DMS153 treated with DMSO at 0.1 percent for 48 hours (cell line): ENCODE measurements around the gene NPEPPS.
A peak's percentile ranks its signal among the peaks of the same experiment; 100 is the strongest.
"Not testable (repeated sequence)": the region's sequence is repeated elsewhere in the genome, so short reads cannot be mapped to it uniquely, and the experiment has no call there.

Source experiments
- DNase-seq: peaks from one replicate; lab custom pipeline; 2025; ENCODE audit not compliant: unreplicated experiment; lab: John Stamatoyannopoulos, UW

Gene NPEPPS

DNA sequence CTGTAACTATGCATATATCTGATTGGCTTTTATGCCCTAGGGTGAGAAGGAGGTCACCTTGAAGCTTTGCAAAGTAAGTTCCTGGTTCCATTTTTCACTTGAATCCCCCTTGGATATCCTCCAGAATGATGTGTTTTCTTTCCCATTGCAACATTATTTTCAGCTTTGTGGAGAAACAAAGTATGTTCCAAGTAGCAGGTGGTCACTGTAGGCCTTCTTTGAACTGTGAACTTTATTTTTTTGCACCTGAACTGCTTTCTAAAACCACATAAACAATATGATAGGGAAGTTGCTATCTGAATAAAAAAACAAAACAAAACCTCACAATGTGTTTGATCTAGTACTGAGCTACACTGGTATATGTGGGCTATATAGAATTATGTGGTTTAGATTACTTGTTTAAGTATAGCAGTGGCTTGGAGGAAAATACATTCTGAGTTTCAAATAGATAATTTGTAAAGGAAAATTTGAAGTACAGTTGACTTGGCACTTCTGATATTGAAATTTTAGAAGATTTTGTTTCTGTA lies 29.7 kb downstream of the NPEPPS start:
- DNase-seq: not testable (repeated sequence)

DNA sequence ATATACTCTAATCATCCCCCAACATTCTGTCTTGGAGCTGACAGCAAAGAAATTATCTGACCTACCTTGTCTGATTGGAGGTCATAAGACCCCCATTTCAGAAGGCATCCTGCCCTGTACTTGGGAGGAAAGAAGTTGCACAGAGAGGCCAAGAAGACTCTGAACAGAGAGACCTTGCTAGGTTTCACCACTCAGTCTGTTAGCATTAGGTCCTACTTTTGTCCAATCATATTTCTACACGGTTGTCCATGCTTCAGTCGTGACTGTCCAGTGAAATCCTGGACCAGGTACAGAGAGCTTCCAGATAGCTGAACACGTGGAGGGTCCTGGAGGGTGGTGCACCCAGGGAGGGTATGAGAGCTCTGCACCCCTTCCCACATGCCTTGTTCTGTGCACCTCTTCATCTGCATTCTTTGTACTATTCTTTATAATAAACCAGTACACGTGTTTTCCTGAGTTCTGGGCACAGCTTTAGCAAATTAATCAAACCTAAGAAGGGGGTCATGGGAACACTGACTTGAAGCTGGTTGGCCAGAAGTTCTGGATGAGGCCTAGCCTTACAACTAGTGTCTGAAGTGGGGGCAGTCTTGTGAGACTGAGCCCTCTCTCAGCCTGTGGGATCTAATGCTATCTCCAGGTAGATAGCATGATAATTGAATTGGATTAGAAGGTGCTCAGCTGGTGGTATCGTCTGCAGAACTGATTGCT lies 30.9 kb downstream of the NPEPPS start:
- DNase-seq: not testable (repeated sequence)

DNA sequence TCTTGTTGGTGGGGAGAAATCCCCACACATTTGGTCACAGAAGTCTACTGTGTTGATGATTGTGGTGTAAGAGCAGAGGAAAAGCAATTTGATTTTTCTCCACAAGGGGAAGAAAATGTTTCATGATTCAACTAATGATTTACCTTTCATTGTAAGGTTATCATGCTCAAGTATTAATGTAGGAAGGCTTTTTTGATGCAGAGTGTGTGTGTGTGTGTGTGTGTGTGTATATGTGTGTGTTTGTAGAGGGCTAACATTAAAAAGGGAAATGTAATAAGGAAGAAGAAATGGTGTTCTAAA lies 31.4 kb downstream of the NPEPPS start:
- DNase-seq: not testable (repeated sequence)

DNA sequence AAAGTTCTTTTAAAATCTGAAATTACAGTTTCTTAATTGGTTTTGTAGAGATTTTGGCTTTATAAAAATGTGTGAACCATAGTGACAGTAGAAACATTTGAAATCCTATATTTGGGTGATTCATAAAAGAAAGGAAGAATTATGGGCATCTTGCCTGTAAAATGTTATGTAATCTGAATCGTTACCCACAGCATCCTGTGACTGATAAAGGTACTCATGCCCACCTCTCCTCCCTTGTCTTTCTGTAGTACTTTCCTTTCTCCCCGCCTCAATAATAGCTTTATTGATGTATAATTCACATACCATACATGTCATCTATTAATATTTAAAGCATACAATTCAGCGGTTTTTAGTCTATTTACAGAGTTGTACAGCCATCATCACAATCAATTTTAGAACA lies 36.4 kb downstream of the NPEPPS start:
- DNase-seq: not testable (repeated sequence)

DNA sequence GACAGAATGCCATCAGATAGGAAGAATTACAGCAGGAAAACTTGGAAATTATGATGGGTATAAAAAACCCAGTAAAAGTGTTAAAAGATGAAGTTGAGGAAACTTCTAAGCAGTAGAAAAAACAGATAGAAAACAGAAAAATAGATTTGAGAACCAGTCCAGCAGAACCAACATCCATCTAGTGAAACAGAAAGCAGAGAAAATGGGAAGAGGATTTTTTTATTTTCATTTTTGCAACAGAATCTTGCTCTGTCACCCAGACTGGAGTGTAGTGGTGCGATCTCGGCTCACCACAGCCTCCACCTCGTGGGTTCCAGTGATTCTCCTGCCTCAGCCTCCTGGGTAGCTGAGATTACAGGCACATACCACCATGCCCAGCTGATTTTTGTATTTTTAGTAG lies 41.7 kb downstream of the NPEPPS start:
- DNase-seq: not testable (repeated sequence)

DNA sequence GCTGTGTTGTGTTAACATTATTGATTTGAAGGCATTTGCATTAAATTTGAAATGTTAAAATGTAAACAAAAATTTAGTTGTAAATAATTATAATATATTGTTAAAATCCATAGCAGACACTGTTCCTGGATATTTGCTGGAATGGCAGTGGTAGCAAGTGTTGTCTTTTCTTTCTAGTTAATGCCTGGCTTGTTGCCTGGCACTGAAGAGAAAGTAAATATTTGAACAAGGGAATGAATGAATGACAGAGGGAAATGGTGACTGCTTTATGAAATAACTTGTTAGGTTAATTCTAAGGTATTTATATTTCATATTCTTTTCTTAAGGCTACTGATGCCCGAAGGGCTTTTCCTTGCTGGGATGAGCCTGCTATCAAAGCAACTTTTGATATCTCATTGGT lies 51.5 kb downstream of the NPEPPS start:
- not testable (repeated sequence) for DNase-seq

DNA sequence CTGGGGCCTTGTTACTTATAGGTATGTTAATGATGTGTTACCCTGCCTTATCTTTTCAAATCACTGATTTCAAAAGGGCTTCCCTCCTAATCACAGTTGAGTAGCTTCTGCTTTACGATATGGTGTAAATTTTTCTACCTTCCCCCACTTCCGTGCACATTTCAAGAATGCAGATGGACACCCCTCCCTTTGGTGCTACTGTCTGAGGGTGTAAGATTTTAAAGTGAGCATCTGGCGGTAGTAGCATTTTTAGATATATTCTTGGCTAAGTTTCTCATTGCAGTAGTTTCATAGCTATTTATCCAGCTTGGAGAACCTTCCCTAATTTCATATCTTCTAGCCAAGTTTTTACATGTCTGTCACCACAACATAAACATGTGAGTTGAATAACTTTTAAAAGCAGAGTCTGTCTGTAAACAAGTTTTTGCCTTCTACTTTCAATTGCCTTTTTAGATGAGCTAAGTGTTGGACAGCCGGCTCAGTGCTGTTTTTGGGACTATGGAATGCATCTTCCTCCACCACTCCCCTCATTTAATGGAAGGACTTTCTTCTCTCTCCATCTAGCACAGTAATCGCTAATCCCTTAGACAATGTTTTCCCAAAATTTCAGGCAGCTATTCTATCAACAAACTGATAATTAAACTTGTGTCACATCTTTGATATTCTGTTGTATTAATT lies 55.6 kb downstream of the NPEPPS start:
- DNase-seq: not testable (repeated sequence)

DNA sequence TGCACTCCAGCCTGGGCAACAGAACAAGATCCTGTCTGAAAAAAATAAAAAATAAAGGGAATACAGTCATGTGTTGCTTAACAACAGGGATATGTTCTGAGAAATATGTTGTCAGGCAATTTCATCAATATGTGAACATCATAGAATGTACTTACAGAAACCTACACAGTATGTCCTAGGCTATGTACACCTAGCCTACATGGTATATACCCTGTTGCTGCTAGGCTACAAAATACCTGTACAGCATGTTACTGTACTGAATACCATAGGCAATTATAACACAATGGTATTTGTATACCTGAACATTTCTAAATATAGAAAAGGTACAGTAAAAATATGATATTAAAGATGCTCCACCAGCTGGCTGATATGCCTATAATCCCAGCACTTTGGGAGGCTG lies 62.6 kb downstream of the NPEPPS start:
- DNase-seq: not testable (repeated sequence)

DNA sequence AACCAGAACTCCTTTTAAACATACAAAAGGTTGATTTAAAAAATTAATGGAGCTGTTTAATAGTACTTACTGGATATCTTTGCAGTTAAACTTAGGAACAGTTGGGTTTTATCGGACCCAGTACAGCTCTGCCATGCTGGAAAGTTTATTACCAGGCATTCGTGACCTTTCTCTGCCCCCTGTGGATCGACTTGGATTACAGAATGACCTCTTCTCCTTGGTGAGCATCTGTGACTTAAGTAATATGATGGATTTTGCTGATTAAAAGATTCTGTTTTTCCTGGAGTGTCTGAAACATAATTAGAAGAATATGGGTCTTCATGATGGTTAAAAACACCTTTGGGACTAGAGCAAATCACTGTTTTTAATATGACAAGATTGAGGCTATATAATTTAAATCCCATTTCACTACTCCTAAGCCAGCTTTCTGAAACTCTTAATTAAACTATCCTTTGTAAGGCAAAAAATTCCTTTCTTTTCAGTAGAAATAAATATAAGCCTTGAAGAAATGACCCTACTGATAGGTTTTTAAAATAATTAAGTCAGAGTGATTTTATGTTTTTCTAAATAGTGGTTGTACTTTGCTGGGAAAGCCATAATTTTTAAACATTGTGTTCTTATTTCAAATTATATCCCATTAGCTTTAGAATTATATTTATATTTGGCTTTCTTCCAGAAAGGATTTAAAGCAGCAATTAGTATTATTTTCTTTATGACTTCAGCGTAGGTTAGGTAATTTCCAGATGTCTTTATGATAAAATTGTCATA lies 73.1 kb downstream of the NPEPPS start:
- no peak for DNase-seq

DNA sequence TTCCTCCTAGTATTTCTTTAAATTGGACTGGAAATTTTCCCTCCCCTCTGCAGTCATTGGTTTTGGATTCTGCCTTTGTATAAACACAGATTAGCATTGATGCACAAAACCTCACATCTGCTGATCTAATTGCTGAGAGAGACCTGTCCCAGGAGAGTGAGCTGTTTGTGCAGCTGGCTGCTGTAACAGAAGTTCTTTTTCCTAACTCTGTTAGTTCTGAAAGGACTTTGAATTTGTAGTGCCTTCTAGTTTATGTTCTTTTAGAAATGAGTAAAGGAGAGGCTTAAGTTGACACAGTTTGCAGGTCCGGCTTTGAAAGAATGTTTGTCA lies 73.7 kb downstream of the NPEPPS start:
- no peak for DNase-seq

DNA sequence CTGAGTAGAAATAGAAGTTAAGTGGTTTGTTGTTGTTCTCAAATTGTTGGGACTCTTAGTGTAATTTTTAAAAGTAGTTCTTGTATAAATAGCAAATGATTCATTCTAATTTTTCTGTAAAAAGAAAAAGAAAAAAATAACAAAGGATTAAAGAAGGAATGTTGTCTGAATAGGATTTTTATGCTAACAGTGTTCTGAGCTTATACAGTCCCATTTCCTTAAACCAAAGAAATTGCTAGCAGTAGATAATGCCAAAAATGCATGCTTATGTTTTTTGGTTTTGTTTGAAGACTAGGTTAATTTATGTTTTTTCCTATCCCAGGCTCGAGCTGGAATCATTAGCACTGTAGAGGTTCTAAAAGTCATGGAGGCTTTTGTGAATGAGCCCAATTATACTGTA lies 74.1 kb downstream of the NPEPPS start:
- no peak for DNase-seq

DNA sequence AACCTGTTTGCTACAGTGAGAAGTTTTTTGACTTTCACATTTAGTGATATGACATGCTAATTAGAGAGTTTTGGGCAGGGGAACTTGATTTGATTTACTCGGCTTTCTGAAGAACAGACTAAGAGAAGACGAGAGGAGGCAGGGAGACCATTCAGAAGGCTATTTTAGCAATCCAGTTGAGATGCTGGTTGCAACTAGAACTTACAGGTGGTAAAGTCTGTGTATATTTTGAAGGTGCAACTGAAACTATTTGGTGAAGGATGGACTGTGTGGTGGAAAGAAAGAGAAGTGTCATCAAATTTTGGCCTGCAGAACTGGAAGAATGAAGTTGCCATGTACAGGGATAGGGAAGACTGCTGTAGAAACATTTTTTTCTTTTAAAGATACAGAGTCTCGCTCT lies 76.6 kb downstream of the NPEPPS start:
- no peak for DNase-seq

DNA sequence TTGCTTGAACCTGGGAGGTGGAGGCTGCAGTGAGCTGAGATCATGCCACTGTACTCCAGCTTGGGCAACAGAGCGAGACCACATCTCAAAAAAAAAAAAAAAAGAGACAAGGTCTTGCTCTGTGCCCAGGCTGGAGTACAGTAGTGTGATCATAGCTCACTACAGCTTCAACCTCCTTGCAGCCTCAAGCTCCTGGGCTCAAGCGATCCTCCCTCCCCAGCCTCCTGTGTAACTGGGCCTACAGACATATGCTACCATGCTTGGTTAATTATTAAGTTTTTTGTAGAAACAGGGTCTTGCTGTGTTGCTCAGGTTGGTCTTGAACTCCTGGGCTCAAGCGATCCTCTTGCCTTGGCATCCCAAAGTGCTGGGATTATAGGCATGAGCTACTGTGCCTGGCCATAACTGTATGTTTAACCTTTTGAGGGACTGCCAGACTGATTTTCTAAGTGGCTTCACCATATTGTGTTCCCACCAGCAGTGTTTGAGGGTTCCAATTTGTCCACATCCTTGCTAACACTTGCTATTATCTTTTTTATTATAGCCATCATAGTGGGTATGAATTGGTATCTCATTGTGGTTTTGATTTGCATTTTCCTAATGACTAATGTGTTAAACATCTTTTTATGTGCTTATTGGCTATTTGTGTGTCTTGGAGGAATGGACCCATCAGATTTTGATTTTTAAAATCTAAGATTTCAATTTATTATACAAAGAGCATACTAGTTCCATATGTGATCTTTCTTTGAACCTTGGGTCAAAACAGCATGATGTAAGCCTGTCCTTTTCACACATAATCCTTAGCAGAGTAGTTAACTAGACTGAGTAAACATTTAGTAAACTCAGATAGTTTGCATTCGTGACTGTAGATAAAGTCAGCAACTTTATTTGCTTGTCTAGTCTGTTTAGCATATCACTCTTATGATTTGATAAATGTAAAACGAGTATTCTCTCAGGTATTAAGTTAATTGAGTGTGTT lies 80.8 kb downstream of the NPEPPS start:
- DNase-seq: no peak

DNA sequence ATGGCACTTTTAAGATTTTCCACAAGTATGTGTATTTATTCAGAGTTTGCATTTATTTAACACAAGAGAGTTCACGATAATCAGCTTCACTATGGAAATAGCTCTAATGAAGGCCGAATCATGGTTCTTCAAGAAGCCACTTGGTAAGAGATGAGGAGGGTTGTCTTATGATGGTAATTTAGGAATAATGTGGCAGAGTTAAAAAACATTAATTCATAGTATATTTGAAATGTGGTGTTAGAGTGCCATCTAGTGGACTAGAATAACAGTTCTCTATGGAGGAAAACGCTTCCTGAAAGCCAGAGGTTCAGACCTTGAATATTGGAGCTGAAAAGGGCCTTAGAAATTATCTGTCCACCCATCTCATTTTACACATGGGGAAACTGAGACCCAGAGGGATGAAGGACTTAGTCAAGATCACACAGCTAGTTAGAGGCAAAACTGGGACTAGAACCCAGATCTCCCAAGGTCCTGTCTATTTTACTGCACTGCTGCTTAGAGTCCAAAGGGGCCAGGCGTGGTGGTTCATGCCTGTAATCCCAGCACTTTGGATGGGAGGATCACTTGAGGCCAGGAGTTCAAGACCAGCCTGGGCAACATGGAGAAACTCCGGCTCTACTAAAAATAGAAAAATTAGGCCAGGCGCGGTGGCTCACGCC lies 85.0 kb downstream of the NPEPPS start:
- peak; percentile 49 for DNase-seq

DNA sequence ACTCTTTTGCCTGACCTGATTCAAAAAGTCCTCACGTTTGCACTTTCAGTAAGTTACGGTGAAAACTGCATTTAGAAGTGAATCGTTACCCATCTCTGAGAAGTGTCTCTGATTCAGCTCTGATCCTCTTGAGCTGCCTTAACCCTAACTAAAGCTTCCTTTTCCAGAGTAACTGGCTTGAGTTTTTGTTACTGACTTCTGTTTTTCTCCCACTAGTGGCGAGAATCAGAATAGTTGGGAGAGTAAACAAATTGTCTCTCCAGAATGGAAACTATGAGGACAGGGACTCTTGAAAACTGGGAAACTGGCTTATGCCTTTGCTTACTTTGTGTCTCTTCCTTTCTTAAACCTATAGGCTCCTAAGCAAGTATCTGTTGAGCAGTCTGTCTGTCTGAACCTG lies 87.5 kb downstream of the NPEPPS start:
- no peak for DNase-seq

DNA sequence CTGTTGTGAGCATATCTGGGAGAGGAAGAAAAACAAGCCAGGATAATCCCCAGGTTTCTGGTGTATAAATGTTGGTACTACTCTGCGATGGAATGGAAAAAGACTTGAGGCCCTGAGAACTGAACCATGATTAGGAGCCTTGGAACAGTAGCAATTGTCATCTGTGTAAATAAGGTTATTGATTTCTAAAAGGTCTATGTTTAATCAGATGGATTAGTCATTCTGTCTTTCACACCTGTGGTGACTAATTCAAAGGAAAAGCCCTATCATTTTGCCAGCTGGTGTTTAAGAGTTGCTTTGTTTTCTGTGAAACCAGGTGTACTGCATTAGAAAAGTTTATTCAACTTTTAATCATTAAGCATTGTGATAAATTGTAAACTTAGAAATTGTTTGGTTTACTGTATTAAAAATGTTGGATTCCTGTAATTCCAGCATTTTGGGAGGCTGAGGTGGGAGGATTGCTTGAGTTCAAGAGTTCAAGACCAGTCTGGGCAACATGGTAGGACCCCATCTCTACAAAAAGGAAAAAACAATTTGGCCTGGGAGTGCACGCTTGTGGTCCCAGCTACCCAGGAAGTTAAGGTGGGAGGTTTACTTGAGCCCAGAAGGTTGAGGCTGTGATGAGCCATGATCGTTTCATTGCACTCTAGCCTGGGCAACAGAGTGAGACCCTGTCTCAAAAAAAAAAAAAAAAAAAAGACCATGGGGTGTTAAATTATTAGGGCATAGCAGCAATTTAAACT lies 89.8 kb downstream of the NPEPPS start:
- no peak for DNase-seq

DNA sequence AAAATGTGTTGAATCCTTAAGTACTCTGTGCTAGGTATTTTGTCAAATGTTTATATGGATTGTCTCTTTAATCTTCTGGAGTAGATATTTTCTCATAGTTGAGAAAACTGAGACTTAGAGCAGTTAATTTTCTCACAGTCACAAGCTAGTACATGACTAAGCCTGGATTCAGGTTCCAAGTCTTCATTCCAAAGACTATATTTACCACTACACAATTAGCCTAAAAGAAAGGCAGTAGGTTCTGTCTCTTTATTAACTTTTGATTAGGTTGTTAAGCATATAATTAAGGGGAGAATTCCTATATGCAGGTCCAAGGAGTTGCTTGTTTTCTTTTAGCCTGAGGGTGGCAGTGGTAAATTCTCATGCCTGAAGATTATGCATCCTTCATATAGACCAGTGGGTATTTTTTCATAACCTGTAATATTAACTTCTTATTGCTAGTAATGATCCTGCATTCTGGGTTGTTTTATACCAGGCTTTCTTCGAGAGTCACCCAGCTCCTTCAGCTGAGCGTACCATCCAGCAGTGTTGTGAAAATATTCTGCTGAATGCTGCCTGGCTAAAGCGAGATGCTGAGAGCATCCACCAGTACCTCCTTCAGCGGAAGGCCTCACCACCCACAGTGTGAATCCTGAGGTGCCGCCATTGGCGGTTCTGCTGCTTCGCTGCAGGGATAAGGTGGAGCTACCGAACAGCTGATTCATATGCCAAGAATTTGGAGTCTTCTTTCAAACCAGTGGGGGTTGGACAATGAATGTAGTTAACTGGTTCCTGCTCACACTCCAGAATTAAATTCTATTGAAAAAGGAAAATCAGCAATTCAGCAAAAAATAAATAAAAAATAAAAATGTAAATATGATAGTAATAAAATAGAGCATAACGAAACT lies 90.6 kb downstream of the NPEPPS start:
- no peak for DNase-seq

DNA sequence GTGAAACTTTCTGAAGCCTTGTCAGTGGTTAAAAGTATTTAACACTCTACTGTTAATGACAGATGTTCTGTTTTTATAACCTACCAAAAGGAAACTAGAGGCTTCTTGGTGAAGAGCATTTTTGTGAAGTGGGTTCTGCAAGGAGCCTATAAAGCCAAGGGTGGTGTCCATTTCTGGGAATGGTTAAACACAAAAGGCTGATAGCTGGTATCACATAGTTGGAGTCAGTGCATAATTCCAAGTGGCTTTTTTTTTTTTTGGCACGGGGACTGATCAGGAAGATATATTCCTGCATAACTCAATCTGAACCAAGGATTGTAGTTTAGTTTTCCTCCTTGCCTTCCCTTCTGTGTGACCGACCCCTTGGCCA lies 91.3 kb downstream of the NPEPPS start:
- DNase-seq: no peak

DNA sequence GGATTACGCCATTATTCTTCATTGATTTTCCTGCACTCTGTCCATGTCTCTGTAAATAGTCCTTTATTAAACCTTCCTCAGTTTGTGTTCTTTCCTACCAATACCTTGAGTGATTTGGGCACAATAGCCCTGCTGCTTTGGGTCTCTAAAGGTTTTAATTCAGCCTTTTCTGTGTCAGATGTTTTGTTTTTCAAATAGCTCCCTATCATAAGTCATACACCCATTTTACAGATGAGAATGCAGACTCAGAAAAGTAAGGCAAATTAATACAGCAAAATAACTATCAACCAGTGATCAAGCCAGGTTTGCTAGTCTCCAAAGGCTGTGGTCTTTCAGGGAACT lies 93.8 kb downstream of the NPEPPS start:
- no peak for DNase-seq
